ENCODE results near the gene CCR9.

The CCR9 gene

GRCh38 chr3:45892161-45892560 is 5.8 kb downstream of the CCR9 start:
- TF ChIP-seq CTCF (IDR thresholded peaks at IDR 0.05; ENCODE audit: low read depth, low read length): no peak
- H3K4me3 ChIP-seq (ENCODE audit: low read depth, low read length): no peak overlapping the region
- no peak for DNase-seq (ENCODE audit: low read depth)

DNA sequence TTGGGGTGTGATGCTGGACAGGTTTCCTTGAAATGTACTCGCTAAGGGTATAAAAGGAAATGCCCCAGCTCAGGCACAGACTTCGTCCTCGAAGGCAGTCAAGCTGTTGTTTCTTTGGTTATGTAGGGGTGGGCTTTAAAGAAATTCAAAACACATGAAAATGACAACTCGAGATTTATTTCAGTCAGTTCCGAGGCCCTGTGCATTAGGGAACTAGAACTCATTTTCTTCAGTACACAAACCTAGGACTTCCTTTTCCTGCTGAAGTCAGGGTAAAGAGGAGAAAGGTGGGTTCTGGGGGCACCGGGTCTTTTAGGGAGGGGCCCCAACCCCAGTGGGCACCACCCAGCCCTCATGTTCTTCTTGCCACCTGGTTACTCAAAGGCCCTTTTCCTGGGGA is 7.7 kb downstream of the CCR9 start:
- DNase-seq (ENCODE audit: low read depth): no peak
- no peak overlapping the region for H3K4me3 ChIP-seq (ENCODE audit: low read depth, low read length)
- no peak for TF ChIP-seq CTCF (IDR thresholded peaks at IDR 0.05; ENCODE audit: low read depth, low read length)
- TF ChIP-seq POLR2A (IDR thresholded peaks at IDR 0.05; ENCODE audit: extremely low read depth, insufficient read length): no peak
- TF ChIP-seq MYC (IDR thresholded peaks at IDR 0.05; ENCODE audit: low read depth, low read length): no peak
- TF ChIP-seq MAX (IDR thresholded peaks at IDR 0.05; ENCODE audit: low read depth, low read length): no peak

- no peak for DNase-seq (ENCODE audit: low read depth)
- no peak for TF ChIP-seq MYC (IDR thresholded peaks at IDR 0.05; ENCODE audit: low read depth, low read length)
- TF ChIP-seq POLR2A (IDR thresholded peaks at IDR 0.05; ENCODE audit: extremely low read depth, insufficient read length): no peak
- H3K4me3 ChIP-seq (ENCODE audit: low read depth, low read length): no peak overlapping the region
Measured at GRCh38 chr3:45895686-45896468, 9.5 kb downstream of the CCR9 start.

- no peak for DNase-seq (ENCODE audit: low read depth)
- TF ChIP-seq MYC (IDR thresholded peaks at IDR 0.05; ENCODE audit: low read depth, low read length) (no peak), CTCF (IDR thresholded peaks at IDR 0.05; ENCODE audit: low read depth, low read length) (no peak), MAX (IDR thresholded peaks at IDR 0.05; ENCODE audit: low read depth, low read length) (no peak), POLR2A (IDR thresholded peaks at IDR 0.05; ENCODE audit: extremely low read depth, insufficient read length) (no peak)
- no peak overlapping the region for H3K4me3 ChIP-seq (ENCODE audit: low read depth, low read length)
Measured at GRCh38 chr3:45896956-45897355, 10.6 kb downstream of the CCR9 start.

GRCh38 chr3:45904931-45905330 is 18.6 kb downstream of the CCR9 start:
- DNase-seq (ENCODE audit: low read depth): no peak
- TF ChIP-seq MAX (IDR thresholded peaks at IDR 0.05; ENCODE audit: low read depth, low read length): no peak
- no peak for TF ChIP-seq POLR2A (IDR thresholded peaks at IDR 0.05; ENCODE audit: extremely low read depth, insufficient read length)
- TF ChIP-seq CTCF (IDR thresholded peaks at IDR 0.05; ENCODE audit: low read depth, low read length): no peak
- TF ChIP-seq MYC (IDR thresholded peaks at IDR 0.05; ENCODE audit: low read depth, low read length): no peak
- H3K4me3 ChIP-seq (ENCODE audit: low read depth, low read length): no peak overlapping the region

- no peak for TF ChIP-seq MAX (IDR thresholded peaks at IDR 0.05; ENCODE audit: low read depth, low read length)
- TF ChIP-seq POLR2A (IDR thresholded peaks at IDR 0.05; ENCODE audit: extremely low read depth, insufficient read length): no peak
- TF ChIP-seq MYC (IDR thresholded peaks at IDR 0.05; ENCODE audit: low read depth, low read length): no peak
- no peak for TF ChIP-seq CTCF (IDR thresholded peaks at IDR 0.05; ENCODE audit: low read depth, low read length)
- H3K4me3 ChIP-seq (ENCODE audit: low read depth, low read length): no peak overlapping the region
- no peak for DNase-seq (ENCODE audit: low read depth)
Measured at GRCh38 chr3:45905755-45906154, 19.4 kb downstream of the CCR9 start.
